Bronchial epithelial cell (primary cell): ENCODE measurements around the gene PRR36. TPM values are rescaled to one million over a fixed set of nuclear protein-coding genes. Genes with fewer than 3 reads are reported as not detected.

Source experiments
- DNase-seq: peaks from one replicate; pipeline ENCODE4 v3.0.0-alpha.2; 2010; ENCODE audit warnings: low read depth
- FAIRE-seq: peaks from 2 replicates; lab custom pipeline; 2011; peaks lifted over from hg19 to GRCh38; lab: Jason Lieb, UNC
- H3K27me3 ChIP-seq: 2 replicates; pipeline ENCODE4 v1.5.1; 2011; ENCODE audit warnings: low read length; ENCODE audit not compliant: control insufficient read depth, insufficient read depth
- H3K36me3 ChIP-seq: 2 replicates; pipeline ENCODE4 v1.5.1; 2011; ENCODE audit warnings: low read length; ENCODE audit not compliant: control insufficient read depth, insufficient read depth
- H3K4me3 ChIP-seq: 2 replicates; pipeline ENCODE4 v1.5.1; 2011; ENCODE audit warnings: mild to moderate bottlenecking, low read depth, low read length, control low read depth
- total RNA-seq: library from RNA; depleted of rRNA; stranded (reverse); fragments of >200 nt; gene quantifications from 2 replicates; pipeline ENCODE4 v1.2.1, GENCODE V29; 2014
- TF ChIP-seq, protein P1 (sequence below): IDR thresholded peaks from 2 replicates; pipeline ENCODE4 v1.5.1; 2011; ENCODE audit warnings: mild to moderate bottlenecking, moderate library complexity, low read length, control low read depth, inconsistent platforms; ENCODE audit not compliant: insufficient read depth, severe bottlenecking

Gene PRR36
- total RNA-seq, 1 donor from 2014 or later: not detected

DNA sequence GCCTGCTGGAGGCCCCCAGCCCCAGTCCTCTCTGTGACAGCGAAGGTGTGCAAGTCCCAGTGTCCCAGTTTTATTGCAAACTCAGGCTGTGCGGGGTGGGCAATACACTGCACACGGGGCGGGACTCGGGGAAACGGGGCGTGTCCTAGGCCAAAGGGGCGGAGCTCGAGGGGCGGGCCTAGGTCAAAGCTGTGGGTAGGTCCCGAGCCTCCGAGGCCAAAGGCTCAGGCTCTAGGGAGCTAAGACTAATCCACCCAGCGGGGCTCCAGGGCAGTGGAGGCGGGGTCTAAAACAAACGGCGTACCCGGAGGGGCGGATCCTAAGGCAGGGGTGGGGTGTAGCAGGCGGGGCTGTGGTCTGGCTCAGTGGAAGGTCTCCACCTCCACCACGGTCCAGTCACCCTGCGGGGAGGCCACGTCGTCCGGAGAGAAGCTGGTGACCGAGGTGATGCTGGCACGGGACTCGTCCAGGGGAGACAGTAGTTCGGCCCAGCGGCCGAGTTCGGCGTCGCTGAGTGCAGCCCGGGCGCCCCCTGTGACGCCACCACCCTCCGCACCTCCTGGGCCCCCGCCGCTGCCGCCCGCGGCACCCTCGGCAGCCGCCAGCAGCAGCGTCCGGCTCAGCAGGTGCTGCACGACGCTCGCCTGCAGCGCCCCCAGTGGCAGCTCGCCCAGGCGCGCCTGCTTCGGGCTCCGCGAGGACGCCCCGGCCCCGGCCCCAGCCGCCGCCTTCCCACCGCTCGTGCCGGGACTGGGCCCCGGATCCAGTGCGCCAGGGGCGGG, 5.3 kb downstream of the PRR36 start:
- Histone ChIP-seq H3K4me3 (peak overlapping the region; percentile 41), H3K36me3 (no peaks in the 10 kb centered on the region), H3K27me3 (peaks cover 6% of the 10 kb centered on the region)
- DNase-seq: peak; percentile 52
- TF ChIP-seq, protein P1, sequence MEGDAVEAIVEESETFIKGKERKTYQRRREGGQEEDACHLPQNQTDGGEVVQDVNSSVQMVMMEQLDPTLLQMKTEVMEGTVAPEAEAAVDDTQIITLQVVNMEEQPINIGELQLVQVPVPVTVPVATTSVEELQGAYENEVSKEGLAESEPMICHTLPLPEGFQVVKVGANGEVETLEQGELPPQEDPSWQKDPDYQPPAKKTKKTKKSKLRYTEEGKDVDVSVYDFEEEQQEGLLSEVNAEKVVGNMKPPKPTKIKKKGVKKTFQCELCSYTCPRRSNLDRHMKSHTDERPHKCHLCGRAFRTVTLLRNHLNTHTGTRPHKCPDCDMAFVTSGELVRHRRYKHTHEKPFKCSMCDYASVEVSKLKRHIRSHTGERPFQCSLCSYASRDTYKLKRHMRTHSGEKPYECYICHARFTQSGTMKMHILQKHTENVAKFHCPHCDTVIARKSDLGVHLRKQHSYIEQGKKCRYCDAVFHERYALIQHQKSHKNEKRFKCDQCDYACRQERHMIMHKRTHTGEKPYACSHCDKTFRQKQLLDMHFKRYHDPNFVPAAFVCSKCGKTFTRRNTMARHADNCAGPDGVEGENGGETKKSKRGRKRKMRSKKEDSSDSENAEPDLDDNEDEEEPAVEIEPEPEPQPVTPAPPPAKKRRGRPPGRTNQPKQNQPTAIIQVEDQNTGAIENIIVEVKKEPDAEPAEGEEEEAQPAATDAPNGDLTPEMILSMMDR: peak; percentile 70
- FAIRE-seq: no peak

GRCh38 chr19:7868326-7868670, 5.9 kb downstream of the PRR36 start:
- peaks cover 2% of the 10 kb centered on the region for H3K27me3 ChIP-seq
- no peak overlapping the region for H3K4me3 ChIP-seq
- H3K36me3 ChIP-seq: no peaks in the 10 kb centered on the region
- TF ChIP-seq, protein P1: no peak
- FAIRE-seq (no peak), DNase-seq (no peak)

GRCh38 chr19:7867092-7867844, 6.9 kb downstream of the PRR36 start:
- no peaks in the 10 kb centered on the region for H3K27me3 ChIP-seq
- no peaks in the 10 kb centered on the region for H3K36me3 ChIP-seq
- H3K4me3 ChIP-seq: no peak overlapping the region
- no peak for DNase-seq
- TF ChIP-seq, protein P1: no peak
- peak; percentile 18 for FAIRE-seq

- no peaks in the 10 kb centered on the region for H3K36me3 ChIP-seq
- FAIRE-seq (peak; percentile 91), DNase-seq (no peak)
- H3K27me3 ChIP-seq: no peaks in the 10 kb centered on the region
- no peak overlapping the region for H3K4me3 ChIP-seq
- TF ChIP-seq, protein P1: no peak
Measured at GRCh38 chr19:7866399-7867091, 7.6 kb downstream of the PRR36 start.

DNA sequence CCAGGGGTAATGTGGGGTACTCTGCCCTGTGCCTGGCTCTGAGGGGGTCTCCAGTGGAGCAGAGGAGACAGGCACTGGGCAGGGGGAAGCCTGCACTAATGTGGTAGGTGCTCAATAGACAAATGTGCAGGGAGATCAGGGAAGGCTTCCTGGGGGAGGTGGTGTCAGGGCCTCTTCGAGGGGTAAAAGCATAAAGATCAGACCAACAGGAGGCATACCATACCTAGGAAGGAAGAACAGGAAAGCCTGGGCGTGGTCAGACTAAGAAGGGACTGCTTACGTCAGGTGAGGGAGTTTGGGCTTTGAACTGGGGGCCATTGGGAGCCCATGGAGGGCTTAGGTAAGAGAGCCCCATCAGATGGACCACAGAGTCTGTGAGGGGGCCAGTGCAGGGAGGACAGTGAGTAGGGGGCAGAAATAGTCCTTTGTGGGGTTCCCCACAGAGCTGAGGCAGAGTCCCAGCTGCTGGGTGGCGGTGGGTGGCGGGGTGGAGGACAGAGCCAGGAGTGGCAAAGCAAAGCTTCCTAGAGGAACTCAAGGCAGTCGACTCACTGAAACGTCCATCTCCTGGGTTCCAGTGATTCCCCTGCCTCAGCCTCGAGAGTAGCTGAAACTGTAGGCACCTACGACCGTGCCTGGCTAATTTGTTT, 8.8 kb downstream of the PRR36 start:
- TF ChIP-seq, protein P1: no peak
- no peak overlapping the region for H3K4me3 ChIP-seq
- H3K36me3 ChIP-seq: no peaks in the 10 kb centered on the region
- FAIRE-seq: no peak
- H3K27me3 ChIP-seq: no peaks in the 10 kb centered on the region
- DNase-seq: peak; percentile 12
